IMR-90 (cell line): ENCODE measurements around the gene TMEM52.

ENCODE experiments used
- CHD1 ChIP-seq: IDR thresholded peaks from 2 replicates; pipeline ENCODE4 v1.6.1; 2012; ENCODE audit warnings: low read depth, low read length, improper control_type of control experiment
- FOS ChIP-seq: fragments of 150-350 bp; IDR thresholded peaks from 2 replicates; pipeline ENCODE4 v1.6.1; 2016; ENCODE audit warnings: low read depth, low read length
- MAFK ChIP-seq: IDR thresholded peaks from 2 replicates; pipeline ENCODE4 v1.6.1; 2012; ENCODE audit warnings: low read depth, low read length, improper control_type of control experiment
- MAZ ChIP-seq: IDR thresholded peaks from 2 replicates; pipeline ENCODE4 v1.6.1; 2012; ENCODE audit warnings: low read depth, mild to moderate bottlenecking, low read length, improper control_type of control experiment, moderate library complexity, borderline replicate concordance
- MXI1 ChIP-seq: IDR thresholded peaks from 2 replicates; pipeline ENCODE4 v1.6.1; 2012; ENCODE audit warnings: low read depth, mild to moderate bottlenecking, low read length, moderate library complexity, borderline replicate concordance
- NFE2L2 ChIP-seq: fragments of 150-350 bp; IDR thresholded peaks from 2 replicates; pipeline ENCODE4 v1.6.1; 2016; ENCODE audit warnings: low read depth, mild to moderate bottlenecking, low read length
- POLR2A ChIP-seq: IDR thresholded peaks from 2 replicates; pipeline ENCODE4 v1.6.1; 2012; ENCODE audit warnings: mild to moderate bottlenecking, low read depth, low read length
- RAD21 ChIP-seq: IDR thresholded peaks from 2 replicates; pipeline ENCODE4 v1.6.1; 2012; ENCODE audit warnings: low read length, improper control_type of control experiment
- RCOR1 ChIP-seq: IDR thresholded peaks from 2 replicates; pipeline ENCODE4 v1.6.1; 2012; ENCODE audit warnings: mild to moderate bottlenecking, low read length, improper control_type of control experiment; ENCODE audit not compliant: insufficient replicate concordance
- RFX5 ChIP-seq: IDR thresholded peaks from 2 replicates; pipeline ENCODE4 v1.8.0; 2012; ENCODE audit warnings: low read depth, mild to moderate bottlenecking, low read length, moderate library complexity
- SMC3 ChIP-seq: fragments of 150-350 bp; IDR thresholded peaks from 2 replicates; pipeline ENCODE4 v1.6.1; 2016; ENCODE audit warnings: low read depth, mild to moderate bottlenecking, antibody characterized with exemption, low read length, moderate library complexity
- TF ChIP-seq, protein P1 (sequence below): conservative IDR thresholded peaks from 2 replicates; pipeline ENCODE4 v1.5.1; 2012; ENCODE audit warnings: mild to moderate bottlenecking, low read depth, low read length, improper control_type of control experiment
- TF ChIP-seq, protein P2 (sequence below): fragments of 150-350 bp; IDR thresholded peaks from 2 replicates; pipeline ENCODE4 v1.6.1; 2016; ENCODE audit warnings: low read depth, mild to moderate bottlenecking, low read length, moderate library complexity, borderline replicate concordance
- TF ChIP-seq, protein P3 (sequence below): fragments of 150-350 bp; IDR thresholded peaks from 2 replicates; pipeline ENCODE4 v1.6.1; 2017; ENCODE audit warnings: mild to moderate bottlenecking, antibody characterized with exemption, low read length, low read depth

DNA sequence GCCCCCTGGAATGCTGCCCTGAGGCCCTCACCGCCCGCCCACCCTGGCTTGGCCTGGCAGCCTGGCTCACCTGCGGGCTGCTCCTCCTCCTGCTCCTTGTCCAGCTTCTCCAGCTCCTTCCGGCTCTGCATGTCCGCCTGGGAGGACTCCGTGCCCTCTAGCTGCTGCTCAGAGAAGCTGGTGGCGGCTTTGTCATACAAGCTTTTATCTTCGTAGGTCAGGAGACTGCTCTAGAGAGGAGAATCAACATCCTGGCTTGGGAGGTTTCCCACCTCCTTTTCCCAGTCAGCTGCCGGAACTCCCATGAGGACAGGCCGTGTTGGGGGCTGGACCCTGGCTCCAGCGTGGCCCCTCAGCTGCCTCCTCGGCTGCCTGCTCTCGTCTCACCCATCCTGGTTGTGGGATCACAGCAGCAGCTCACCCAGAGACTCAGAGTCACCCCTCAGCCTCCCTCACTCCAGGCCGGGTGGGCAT, 36.6 kb upstream of the TMEM52 start:
- TF ChIP-seq MXI1 (no peak), POLR2A (no peak), RAD21 (no peak), MAZ (no peak), RFX5 (no peak), CHD1 (no peak), SMC3 (no peak), NFE2L2 (no peak), MAFK (no peak), RCOR1 (no peak), FOS (no peak)
- TF ChIP-seq, protein P1, sequence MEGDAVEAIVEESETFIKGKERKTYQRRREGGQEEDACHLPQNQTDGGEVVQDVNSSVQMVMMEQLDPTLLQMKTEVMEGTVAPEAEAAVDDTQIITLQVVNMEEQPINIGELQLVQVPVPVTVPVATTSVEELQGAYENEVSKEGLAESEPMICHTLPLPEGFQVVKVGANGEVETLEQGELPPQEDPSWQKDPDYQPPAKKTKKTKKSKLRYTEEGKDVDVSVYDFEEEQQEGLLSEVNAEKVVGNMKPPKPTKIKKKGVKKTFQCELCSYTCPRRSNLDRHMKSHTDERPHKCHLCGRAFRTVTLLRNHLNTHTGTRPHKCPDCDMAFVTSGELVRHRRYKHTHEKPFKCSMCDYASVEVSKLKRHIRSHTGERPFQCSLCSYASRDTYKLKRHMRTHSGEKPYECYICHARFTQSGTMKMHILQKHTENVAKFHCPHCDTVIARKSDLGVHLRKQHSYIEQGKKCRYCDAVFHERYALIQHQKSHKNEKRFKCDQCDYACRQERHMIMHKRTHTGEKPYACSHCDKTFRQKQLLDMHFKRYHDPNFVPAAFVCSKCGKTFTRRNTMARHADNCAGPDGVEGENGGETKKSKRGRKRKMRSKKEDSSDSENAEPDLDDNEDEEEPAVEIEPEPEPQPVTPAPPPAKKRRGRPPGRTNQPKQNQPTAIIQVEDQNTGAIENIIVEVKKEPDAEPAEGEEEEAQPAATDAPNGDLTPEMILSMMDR, result no peak
- TF ChIP-seq, protein P2, sequence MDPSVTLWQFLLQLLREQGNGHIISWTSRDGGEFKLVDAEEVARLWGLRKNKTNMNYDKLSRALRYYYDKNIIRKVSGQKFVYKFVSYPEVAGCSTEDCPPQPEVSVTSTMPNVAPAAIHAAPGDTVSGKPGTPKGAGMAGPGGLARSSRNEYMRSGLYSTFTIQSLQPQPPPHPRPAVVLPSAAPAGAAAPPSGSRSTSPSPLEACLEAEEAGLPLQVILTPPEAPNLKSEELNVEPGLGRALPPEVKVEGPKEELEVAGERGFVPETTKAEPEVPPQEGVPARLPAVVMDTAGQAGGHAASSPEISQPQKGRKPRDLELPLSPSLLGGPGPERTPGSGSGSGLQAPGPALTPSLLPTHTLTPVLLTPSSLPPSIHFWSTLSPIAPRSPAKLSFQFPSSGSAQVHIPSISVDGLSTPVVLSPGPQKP, result no peak
- TF ChIP-seq, protein P3, sequence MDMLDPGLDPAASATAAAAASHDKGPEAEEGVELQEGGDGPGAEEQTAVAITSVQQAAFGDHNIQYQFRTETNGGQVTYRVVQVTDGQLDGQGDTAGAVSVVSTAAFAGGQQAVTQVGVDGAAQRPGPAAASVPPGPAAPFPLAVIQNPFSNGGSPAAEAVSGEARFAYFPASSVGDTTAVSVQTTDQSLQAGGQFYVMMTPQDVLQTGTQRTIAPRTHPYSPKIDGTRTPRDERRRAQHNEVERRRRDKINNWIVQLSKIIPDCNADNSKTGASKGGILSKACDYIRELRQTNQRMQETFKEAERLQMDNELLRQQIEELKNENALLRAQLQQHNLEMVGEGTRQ, result no peak
